Measurements from ENCODE around the gene SYT1. TPM values are rescaled to one million over a fixed set of nuclear protein-coding genes. Genes with fewer than 3 reads are reported as not detected.

Gene SYT1
- total and polyA plus RNA-seq, 8 donors = 0.16 to 1.2 (median 0.26) TPM

DNA sequence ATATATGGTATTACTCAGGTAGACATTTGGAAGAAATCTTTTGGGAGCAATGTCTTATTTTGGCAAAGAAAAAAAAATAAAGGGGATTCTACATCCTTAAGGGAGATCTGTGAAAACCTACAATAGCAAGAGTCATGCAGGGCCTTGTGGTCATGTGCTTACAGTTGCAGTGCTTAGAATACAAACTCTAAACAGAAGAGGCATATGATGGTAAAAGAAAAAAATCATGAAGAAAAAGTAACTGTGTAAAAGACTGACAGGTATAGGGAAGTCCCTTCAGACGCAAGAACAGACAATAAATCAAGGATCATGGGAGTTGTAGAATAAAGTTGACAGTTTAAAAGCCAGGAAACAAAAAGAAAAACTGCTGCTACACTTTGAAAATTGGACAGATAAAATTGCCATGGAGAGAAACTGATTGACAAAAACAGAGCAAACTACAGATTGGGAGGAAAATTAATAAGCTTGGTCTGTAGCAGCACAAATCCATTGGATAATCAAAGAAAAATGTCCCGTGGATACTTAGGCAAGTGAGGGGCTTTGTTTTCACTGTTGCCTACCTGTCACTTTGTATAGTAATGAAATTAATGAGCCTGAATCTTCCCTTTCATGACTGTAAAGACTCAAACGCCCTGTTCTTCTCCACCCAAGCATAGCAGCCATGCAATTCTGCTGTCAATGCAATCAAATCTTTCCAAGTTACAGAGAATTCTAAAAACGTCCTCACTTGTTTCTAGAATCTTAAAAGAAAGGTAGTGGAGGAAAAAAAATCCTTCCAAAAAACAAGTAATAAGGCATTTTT, 402.0 kb downstream of the SYT1 start:
- H3K27me3 ChIP-seq = no peaks in the 10 kb centered on the region
- WGBS, 2 donors = 21 to 26% methylated on average over 4 of the region's 4 CpGs

DNA sequence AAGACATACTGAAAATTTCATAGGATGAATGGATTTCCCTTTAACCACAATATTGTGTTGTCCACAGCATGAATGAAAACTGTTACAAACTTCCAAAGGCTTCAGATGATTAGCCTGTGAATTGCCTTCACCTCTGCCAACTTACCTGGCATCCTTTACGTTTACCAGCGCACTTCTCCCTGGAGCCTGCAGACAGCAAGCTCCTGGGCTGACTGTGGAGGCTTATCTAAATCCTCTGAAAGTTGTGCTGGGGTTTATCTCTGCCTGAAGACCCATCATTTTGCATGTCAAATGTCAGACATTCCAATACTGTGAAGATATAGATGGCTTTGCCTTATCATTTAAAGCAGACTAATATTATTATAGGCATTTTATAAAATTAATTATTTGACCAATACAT, 403.0 kb downstream of the SYT1 start:
- intact Hi-C loops (cut with DNase I) = no loop called here
- no peaks in the 10 kb centered on the region for H3K36me3 ChIP-seq
- no peak for FAIRE-seq
- H3K27me3 ChIP-seq = no peaks in the 10 kb centered on the region
- ATAC-seq = no peak
- no peak overlapping the region for H3K27ac ChIP-seq
- H3K4me3 ChIP-seq = no peak overlapping the region
- no peak for DNase-seq
- WGBS, 2 donors = 23 to 41% methylated on average over 2 of the region's 2 CpGs
- H3K4me1 ChIP-seq = no peaks in the 10 kb centered on the region
- H3K9me3 ChIP-seq = no peaks in the 10 kb centered on the region
- TF ChIP-seq, protein P1, sequence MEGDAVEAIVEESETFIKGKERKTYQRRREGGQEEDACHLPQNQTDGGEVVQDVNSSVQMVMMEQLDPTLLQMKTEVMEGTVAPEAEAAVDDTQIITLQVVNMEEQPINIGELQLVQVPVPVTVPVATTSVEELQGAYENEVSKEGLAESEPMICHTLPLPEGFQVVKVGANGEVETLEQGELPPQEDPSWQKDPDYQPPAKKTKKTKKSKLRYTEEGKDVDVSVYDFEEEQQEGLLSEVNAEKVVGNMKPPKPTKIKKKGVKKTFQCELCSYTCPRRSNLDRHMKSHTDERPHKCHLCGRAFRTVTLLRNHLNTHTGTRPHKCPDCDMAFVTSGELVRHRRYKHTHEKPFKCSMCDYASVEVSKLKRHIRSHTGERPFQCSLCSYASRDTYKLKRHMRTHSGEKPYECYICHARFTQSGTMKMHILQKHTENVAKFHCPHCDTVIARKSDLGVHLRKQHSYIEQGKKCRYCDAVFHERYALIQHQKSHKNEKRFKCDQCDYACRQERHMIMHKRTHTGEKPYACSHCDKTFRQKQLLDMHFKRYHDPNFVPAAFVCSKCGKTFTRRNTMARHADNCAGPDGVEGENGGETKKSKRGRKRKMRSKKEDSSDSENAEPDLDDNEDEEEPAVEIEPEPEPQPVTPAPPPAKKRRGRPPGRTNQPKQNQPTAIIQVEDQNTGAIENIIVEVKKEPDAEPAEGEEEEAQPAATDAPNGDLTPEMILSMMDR (IDR thresholded peaks at IDR 0.05) = no peak

More for the DNA sequence above, 402.0 kb downstream of the SYT1 start:
- DNase-seq (no peak), FAIRE-seq (no peak), ATAC-seq (no peak)
- no peaks in the 10 kb centered on the region for H3K36me3 ChIP-seq
- H3K4me3 ChIP-seq = no peak overlapping the region
- TF ChIP-seq, protein P1 (IDR thresholded peaks at IDR 0.05) = no peak
- H3K4me1 ChIP-seq = no peaks in the 10 kb centered on the region
- H3K9me3 ChIP-seq = no peaks in the 10 kb centered on the region
- no peak overlapping the region for H3K27ac ChIP-seq
- intact Hi-C loops (cut with DNase I) = no loop called here

DNA sequence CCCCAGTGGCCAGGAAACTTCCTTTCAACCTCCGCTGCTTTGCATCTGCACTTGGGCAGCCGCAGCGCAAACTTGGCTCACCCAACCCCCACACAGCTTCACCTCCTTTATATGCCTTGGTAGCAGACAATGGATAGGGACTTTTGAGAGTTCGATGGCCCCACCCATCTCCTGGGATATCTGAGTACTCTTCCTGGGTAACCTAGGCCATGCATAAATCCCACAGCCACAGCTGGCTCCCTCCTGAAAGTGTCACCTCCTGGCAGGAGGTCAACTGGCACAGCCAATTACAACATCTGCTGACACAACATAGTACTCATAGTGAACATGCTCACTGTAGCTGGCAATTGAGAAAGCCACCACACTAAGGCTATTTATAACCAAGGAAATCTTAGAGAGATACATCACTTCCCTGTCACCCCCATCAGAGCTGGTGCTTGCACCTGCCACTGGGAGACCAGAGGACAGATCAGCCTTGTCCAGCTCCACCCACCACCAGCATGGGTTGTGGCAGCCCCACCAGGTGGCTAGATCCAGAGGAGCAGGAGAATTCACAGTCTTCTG, 410.0 kb downstream of the SYT1 start:
- intact Hi-C loops (cut with DNase I) = no loop called here
- WGBS, 2 donors = 79 to 89% methylated on average over 4 of the region's 4 CpGs
- no peak for FAIRE-seq
- H3K36me3 ChIP-seq = no peaks in the 10 kb centered on the region
- no peak overlapping the region for H3K27ac ChIP-seq
- ATAC-seq = no peak
- H3K9me3 ChIP-seq = no peaks in the 10 kb centered on the region
- H3K4me3 ChIP-seq = no peak overlapping the region
- no peaks in the 10 kb centered on the region for H3K27me3 ChIP-seq
- H3K4me1 ChIP-seq = no peaks in the 10 kb centered on the region
- peak in 1 of 6 donors; percentile 17 for DNase-seq
- TF ChIP-seq, protein P1 (IDR thresholded peaks at IDR 0.05) = no peak

DNA sequence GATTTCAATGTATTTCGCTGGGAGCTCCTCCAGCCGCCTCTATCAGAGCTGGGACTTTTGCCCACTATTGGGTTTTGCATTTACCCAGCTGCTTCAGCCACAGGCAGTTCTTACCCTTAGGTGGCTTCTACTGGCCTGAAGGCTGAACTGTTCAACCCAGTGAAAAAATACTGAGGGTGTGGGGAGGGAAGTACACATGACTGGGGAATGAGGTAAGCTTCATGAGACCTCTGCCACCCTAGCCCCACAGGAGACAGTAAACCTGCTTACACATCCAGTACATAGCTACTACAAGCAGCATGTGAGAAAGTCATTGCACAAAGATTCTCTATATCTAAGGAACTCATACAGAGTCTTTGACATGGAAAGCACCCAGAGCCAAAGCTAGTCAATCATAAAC, 411.1 kb downstream of the SYT1 start:
- no peaks in the 10 kb centered on the region for H3K36me3 ChIP-seq
- DNase-seq = no peak
- TF ChIP-seq, protein P1 (IDR thresholded peaks at IDR 0.05) = no peak
- H3K4me1 ChIP-seq = no peaks in the 10 kb centered on the region
- intact Hi-C loops (cut with DNase I) = no loop called here
- no peak overlapping the region for H3K27ac ChIP-seq
- 53 to 75% methylated on average over 2 of the region's 2 CpGs for WGBS, 2 donors
- no peak for FAIRE-seq
- no peak overlapping the region for H3K4me3 ChIP-seq
- no peaks in the 10 kb centered on the region for H3K9me3 ChIP-seq
- no peaks in the 10 kb centered on the region for H3K27me3 ChIP-seq
- ATAC-seq = no peak

DNA sequence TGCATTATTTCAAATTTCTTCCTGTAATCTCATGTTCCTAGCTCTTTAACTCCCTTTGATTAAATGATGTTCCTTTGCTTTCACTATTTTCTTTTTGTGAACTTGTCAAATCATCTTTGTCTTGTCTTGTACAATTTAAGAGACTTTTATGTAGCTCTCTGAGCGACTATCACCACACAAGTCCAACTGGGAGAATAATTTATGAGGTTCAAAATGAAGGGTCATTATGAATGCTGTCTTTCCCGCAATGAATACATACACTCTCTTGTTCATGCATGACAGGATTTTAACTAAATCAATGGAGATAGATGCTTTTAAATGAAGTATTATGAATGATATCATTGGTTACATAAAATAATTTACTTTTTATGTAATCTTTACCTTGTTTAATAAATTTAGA, 418.8 kb downstream of the SYT1 start:
- Histone ChIP-seq H3K36me3 (no peaks in the 10 kb centered on the region), H3K9me3 (no peaks in the 10 kb centered on the region), H3K27me3 (no peaks in the 10 kb centered on the region), H3K4me3 (no peak overlapping the region), H3K27ac (no peak overlapping the region), H3K4me1 (no peaks in the 10 kb centered on the region)
- ATAC-seq = no peak
- intact Hi-C loops (cut with DNase I) = no loop called here
- no peak for FAIRE-seq
- TF ChIP-seq, protein P1 (IDR thresholded peaks at IDR 0.05) = no peak
- no peak for DNase-seq
- WGBS, 2 donors = 29 to 48% methylated on average over 2 of the region's 2 CpGs
